Measurements from ENCODE around the gene CLEC2B. TPM values are rescaled to one million over a fixed set of nuclear protein-coding genes. Genes with fewer than 3 reads are reported as not detected.

CLEC2B gene
- total RNA-seq, 1 donor from 2014 or later, result not detected

- Mint-ChIP-seq H3K27ac (no peak overlapping the region), H3K4me1 (no peaks in the 10 kb centered on the region), H3K4me3 (no peak overlapping the region), H3K9me3 (no peaks in the 10 kb centered on the region), H3K36me3 (no peaks in the 10 kb centered on the region), H3K27me3 (ENCODE audit: low read depth) (no peaks in the 10 kb centered on the region)
- TF ChIP-seq, protein P1, sequence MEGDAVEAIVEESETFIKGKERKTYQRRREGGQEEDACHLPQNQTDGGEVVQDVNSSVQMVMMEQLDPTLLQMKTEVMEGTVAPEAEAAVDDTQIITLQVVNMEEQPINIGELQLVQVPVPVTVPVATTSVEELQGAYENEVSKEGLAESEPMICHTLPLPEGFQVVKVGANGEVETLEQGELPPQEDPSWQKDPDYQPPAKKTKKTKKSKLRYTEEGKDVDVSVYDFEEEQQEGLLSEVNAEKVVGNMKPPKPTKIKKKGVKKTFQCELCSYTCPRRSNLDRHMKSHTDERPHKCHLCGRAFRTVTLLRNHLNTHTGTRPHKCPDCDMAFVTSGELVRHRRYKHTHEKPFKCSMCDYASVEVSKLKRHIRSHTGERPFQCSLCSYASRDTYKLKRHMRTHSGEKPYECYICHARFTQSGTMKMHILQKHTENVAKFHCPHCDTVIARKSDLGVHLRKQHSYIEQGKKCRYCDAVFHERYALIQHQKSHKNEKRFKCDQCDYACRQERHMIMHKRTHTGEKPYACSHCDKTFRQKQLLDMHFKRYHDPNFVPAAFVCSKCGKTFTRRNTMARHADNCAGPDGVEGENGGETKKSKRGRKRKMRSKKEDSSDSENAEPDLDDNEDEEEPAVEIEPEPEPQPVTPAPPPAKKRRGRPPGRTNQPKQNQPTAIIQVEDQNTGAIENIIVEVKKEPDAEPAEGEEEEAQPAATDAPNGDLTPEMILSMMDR (IDR thresholded peaks at IDR 0.05; ENCODE audit: unreplicated experiment), result no peak
- DNase-seq (ENCODE audit: low spot score in 2 of 2, unreplicated experiment in 2 of 2), result no peak
Measured at GRCh38 chr12:9895215-9895971, 26.2 kb upstream of the CLEC2B start.

DNA sequence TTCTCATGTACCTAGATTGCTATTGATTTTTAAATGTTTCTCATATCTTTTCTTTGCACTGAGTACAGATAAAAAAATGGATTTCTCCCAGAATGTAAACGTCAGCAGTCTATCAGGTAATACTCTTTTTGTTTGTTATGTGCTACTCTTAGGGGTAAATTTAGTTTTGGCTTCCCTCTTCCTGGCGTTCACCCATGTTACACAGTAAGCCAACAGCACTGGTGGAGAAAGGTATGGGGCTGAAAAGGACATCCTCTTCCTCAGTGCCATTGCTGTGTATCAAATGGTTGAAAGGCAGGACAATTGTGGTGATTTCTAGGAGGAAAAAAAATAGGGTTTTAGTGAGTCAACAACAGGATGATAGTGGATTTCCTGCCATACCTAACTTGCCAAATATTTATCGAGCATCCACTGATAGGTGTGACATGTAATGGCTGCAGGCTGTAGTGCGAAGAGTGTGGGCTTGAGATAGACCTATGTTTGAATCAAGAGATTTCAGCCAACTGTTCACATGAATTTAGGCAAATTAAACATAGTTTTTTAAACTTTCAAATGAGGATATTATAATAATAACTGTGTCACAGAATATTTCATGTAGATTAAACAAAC lies 19.6 kb upstream of the CLEC2B start:
- H3K9me3 Mint-ChIP-seq, result no peaks in the 10 kb centered on the region
- no peak overlapping the region for H3K27ac Mint-ChIP-seq
- TF ChIP-seq, protein P1 (IDR thresholded peaks at IDR 0.05; ENCODE audit: unreplicated experiment), result no peak
- no peaks in the 10 kb centered on the region for H3K36me3 Mint-ChIP-seq
- H3K4me3 Mint-ChIP-seq, result no peak overlapping the region
- DNase-seq (ENCODE audit: low spot score in 2 of 2, unreplicated experiment in 2 of 2), result no peak
- no peaks in the 10 kb centered on the region for H3K27me3 Mint-ChIP-seq (ENCODE audit: low read depth)
- no peaks in the 10 kb centered on the region for H3K4me1 Mint-ChIP-seq

DNA sequence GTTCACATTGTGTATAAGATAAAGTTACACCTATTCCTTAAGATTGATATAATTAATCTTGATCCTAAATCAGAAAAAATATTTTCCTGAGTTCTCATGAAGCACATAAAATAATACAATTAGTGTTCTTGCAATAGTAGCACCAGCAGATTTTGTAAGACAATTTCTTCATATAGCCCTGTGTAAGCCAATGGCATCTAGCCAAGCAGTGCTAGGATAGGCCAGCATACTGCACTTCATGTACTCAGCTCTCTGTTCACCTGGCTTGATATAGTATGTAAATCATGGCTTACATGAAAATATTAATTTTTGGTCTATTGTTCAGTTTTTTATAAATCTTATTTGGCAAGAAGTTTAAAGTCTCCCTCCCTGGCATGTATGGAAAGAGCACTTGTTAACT lies 14.0 kb upstream of the CLEC2B start:
- no peak overlapping the region for H3K27ac Mint-ChIP-seq
- no peak for DNase-seq (ENCODE audit: low spot score in 2 of 2, unreplicated experiment in 2 of 2)
- TF ChIP-seq, protein P1 (IDR thresholded peaks at IDR 0.05; ENCODE audit: unreplicated experiment), result no peak
- H3K36me3 Mint-ChIP-seq, result no peaks in the 10 kb centered on the region
- H3K27me3 Mint-ChIP-seq (ENCODE audit: low read depth), result no peaks in the 10 kb centered on the region
- H3K4me3 Mint-ChIP-seq, result no peak overlapping the region
- peaks cover 6% of the 10 kb centered on the region for H3K4me1 Mint-ChIP-seq
- no peaks in the 10 kb centered on the region for H3K9me3 Mint-ChIP-seq

- Mint-ChIP-seq H3K9me3 (no peaks in the 10 kb centered on the region), H3K27ac (no peak overlapping the region), H3K36me3 (no peaks in the 10 kb centered on the region), H3K4me1 (peaks cover 6% of the 10 kb centered on the region), H3K4me3 (no peak overlapping the region), H3K27me3 (ENCODE audit: low read depth) (no peaks in the 10 kb centered on the region)
- TF ChIP-seq, protein P1 (IDR thresholded peaks at IDR 0.05; ENCODE audit: unreplicated experiment), result no peak
- no peak for DNase-seq (ENCODE audit: low spot score in 2 of 2, unreplicated experiment in 2 of 2)
Measured at GRCh38 chr12:9881988-9882387, 12.8 kb upstream of the CLEC2B start.

DNA sequence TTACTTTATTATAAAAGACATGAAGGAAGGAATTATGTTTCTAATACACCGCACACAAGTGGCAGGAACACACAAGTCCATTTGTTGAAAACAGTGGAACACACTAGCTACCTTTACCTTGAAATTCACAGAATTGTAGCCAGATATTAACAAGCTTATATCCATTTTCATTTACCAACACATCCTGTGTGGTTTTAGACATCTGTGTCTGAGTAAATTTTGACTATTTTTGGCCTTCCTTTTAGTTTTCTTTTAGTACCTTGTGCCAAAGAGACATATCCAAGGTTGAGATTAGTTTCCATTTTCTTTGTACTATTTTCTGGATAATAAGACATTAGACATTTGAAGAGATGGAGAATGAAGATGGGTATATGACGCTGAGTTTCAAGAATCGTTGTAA lies 12.1 kb upstream of the CLEC2B start, which contains the start of gene KLRF2:
Gene KLRF2, plus strand, starts transcription at position 244 of the 400 bp plus-strand sequence. Its CDS starts 107 bp downstream, at position 351.
- no peak within 1 kb of the TSS for H3K4me3 Mint-ChIP-seq
- no peaks in the 10 kb centered on the region for H3K9me3 Mint-ChIP-seq
- H3K27me3 Mint-ChIP-seq (ENCODE audit: low read depth), result no peaks in the 10 kb centered on the region
- TF ChIP-seq, protein P1 (IDR thresholded peaks at IDR 0.05; ENCODE audit: unreplicated experiment), result no peak
- H3K27ac Mint-ChIP-seq, result no peak within 1 kb of the TSS
- peaks cover 6% of the 10 kb centered on the region for H3K4me1 Mint-ChIP-seq
- no peaks in the 10 kb centered on the region for H3K36me3 Mint-ChIP-seq
- no peak for DNase-seq (ENCODE audit: low spot score in 2 of 2, unreplicated experiment in 2 of 2)
